HCT116 (cell line): ENCODE measurements around the gene FOXP1.

ENCODE experiments used
- CEBPB ChIP-seq: IDR thresholded peaks from 2 replicates; pipeline ENCODE4 v1.6.1; 2012; ENCODE audit warnings: low read depth
- CTCF ChIP-seq, 3 experiments: fragments of 200-600 bp in 1 of 3; sonication (generic) in 1 of 3; IDR thresholded peaks in 2 of 3; conservative IDR thresholded peaks in 1 of 3; 2 replicates each; pipeline ENCODE4 v1.5.1; 2012 to 2017; ENCODE audit warnings: low read depth in 2 of 3, low read length in 2 of 3, antibody characterized with exemption in 1 of 3, borderline replicate concordance in 1 of 3, control low read depth in 1 of 3, mild to moderate bottlenecking in 1 of 3, mixed read lengths in 1 of 3, mixed run types in 1 of 3, moderate library complexity in 1 of 3; ENCODE audit not compliant: insufficient read depth in 1 of 3
- EZH2 ChIP-seq: fragments of 200-600 bp; sonication (generic); IDR thresholded peaks from 2 replicates; pipeline ENCODE4 v1.6.1; 2017; ENCODE audit warnings: antibody characterized with exemption, mixed run types
- POLR2A ChIP-seq: IDR thresholded peaks from 2 replicates; pipeline ENCODE4 v1.7.0; 2011; ENCODE audit warnings: borderline replicate concordance; ENCODE audit not compliant: insufficient read depth, insufficient read length; ENCODE audit errors: extremely low read depth
- POLR2AphosphoS5 ChIP-seq: IDR thresholded peaks from 2 replicates; pipeline ENCODE4 v1.6.1; 2011; ENCODE audit warnings: mild to moderate bottlenecking, low read depth, low read length, moderate library complexity
- REST ChIP-seq: IDR thresholded peaks from 2 replicates; pipeline ENCODE4 v1.6.1; 2012; ENCODE audit warnings: low read depth

- TF ChIP-seq EZH2 (no peak), CTCF (IDR thresholded peaks at IDR 0.05 in 2 of 3, conservative IDR thresholded peaks at IDR 0.05 in 1 of 3; ENCODE audit: borderline replicate concordance in 1 of 3, insufficient read depth in 1 of 3, low read depth in 2 of 3, low read length in 2 of 3) (no peak), POLR2AphosphoS5 (no peak), POLR2A (no peak), REST (no peak), CEBPB (no peak)
Observed at GRCh38 chr3:71252466-71252865, 331.1 kb downstream of the FOXP1 start.
